ENCODE results near the gene CPSF4L.

DNA sequence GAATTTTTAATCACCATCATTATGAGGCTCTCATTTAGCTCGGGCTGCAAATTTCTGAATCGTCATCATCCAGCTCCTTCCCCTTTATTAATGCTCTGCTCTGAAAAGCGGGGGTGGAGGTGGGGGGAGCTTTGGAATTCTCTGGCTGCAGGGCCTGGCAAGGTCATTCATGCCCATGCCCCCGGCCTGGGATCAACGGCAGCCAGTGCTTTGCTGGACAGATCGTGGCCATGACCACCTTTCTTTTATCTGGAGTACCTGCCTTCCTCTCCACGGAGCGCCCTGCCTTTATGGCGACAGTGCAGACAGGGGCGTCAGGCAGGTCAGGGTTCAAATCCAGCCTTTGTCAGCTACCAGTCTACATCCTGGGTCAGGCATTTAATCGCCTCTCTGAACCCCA is 5.1 kb upstream of the CPSF4L start:
- no peak for TF ChIP-seq EZH2 (IDR thresholded peaks at IDR 0.05; ENCODE audit: low read length)
- TF ChIP-seq, protein P1, sequence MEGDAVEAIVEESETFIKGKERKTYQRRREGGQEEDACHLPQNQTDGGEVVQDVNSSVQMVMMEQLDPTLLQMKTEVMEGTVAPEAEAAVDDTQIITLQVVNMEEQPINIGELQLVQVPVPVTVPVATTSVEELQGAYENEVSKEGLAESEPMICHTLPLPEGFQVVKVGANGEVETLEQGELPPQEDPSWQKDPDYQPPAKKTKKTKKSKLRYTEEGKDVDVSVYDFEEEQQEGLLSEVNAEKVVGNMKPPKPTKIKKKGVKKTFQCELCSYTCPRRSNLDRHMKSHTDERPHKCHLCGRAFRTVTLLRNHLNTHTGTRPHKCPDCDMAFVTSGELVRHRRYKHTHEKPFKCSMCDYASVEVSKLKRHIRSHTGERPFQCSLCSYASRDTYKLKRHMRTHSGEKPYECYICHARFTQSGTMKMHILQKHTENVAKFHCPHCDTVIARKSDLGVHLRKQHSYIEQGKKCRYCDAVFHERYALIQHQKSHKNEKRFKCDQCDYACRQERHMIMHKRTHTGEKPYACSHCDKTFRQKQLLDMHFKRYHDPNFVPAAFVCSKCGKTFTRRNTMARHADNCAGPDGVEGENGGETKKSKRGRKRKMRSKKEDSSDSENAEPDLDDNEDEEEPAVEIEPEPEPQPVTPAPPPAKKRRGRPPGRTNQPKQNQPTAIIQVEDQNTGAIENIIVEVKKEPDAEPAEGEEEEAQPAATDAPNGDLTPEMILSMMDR (optimal IDR thresholded peaks at IDR 0.05 in 1 of 3, IDR thresholded peaks at IDR 0.05 in 1 of 3, conservative IDR thresholded peaks at IDR 0.05 in 1 of 3; ENCODE audit: extremely low read depth in 1 of 3, insufficient read depth in 2 of 3, low read length in 3 of 3), result no peak
